HCT116 (cell line): ENCODE measurements around the gene KRT82. TPM values are rescaled to one million over a fixed set of nuclear protein-coding genes. Genes with fewer than 3 reads are reported as not detected.

ENCODE experiments used
- ATAC-seq: fragments of 200-7000 bp; cut with Tn5 transposase; 2 replicates; pipeline ENCODE4 v1.9.1; 2020; ENCODE audit warnings: mild to moderate bottlenecking, moderate library complexity
- BruUV-seq: library from RNA; stranded (reverse); fragments of 400-500 nt; replicated peaks from 2 replicates; lab custom pipeline; 2021; lab: Mats Ljungman, UMichigan
- CTCF ChIA-PET: fragments of 300-600 bp; sonication (Branson Sonifier 250); formaldehyde crosslinking; loops from one replicate; lab custom pipeline; 2021; ENCODE audit warnings: antibody characterized with exemption; lab: Charles Lee
- POLR2A ChIA-PET: fragments of 300-600, 350-600 bp; sonication (Branson Sonifier 250); formaldehyde crosslinking; loops from one replicate; lab custom pipeline; 2021; ENCODE audit warnings: antibody characterized with exemption; lab: Charles Lee
- RAD21 ChIA-PET, 2 experiments: fragments of 300-600 bp; sonication (Branson Sonifier 250); formaldehyde crosslinking; loops; one replicate each; lab custom pipeline; 2023; ENCODE audit warnings: low total read pairs in 2 of 2; ENCODE audit not compliant: uncharacterized antibody in 2 of 2, unreplicated experiment in 2 of 2, low non-redundant PET in 1 of 2; lab: Charles Lee
- DNase-seq: peaks from one replicate; pipeline ENCODE4 v3.0.0-alpha.2; 2010; ENCODE audit warnings: low read depth, low spot score
- H2AFZ ChIP-seq: fragments of 200-600 bp; shearing (Covaris generic), sonication (generic); 2 replicates; pipeline ENCODE4 v1.6.1; 2017; ENCODE audit warnings: low read depth, mixed run types, mixed read lengths, antibody characterized with exemption, low read length; ENCODE audit not compliant: poor library complexity, severe bottlenecking
- H3K27ac ChIP-seq: 2 replicates; pipeline ENCODE4 v1.5.1; 2012; ENCODE audit warnings: low read depth, low read length
- H3K27me3 ChIP-seq: fragments of 200-600 bp; sonication (generic); 2 replicates; pipeline ENCODE4 v1.6.1; 2016; ENCODE audit warnings: mixed run types, low read length, mixed read lengths; ENCODE audit not compliant: insufficient read depth
- H3K36me3 ChIP-seq, 2 experiments: fragments of 200-500 bp in 1 of 2; fragments of 200-600 bp in 1 of 2; sonication (Bioruptor generic) in 1 of 2; sonication (generic) in 1 of 2; 2 replicates each; pipeline versions ENCODE4 v1.5.1 to v1.6.1; 2014 to 2016; ENCODE audit warnings: low read length in 2 of 2, inconsistent platforms in 1 of 2, mixed read lengths in 1 of 2, mixed run types in 1 of 2; ENCODE audit not compliant: insufficient read depth in 2 of 2, control insufficient read depth in 1 of 2
- H3K4me1 ChIP-seq, 2 experiments: fragments of 200-600 bp in 1 of 2; sonication (generic) in 1 of 2; 2 replicates each; pipeline versions ENCODE4 v1.5.1 to v1.6.1; 2012 to 2017; ENCODE audit warnings: low read length in 2 of 2, inconsistent platforms in 1 of 2, mild to moderate bottlenecking in 1 of 2, mixed read lengths in 1 of 2, mixed run types in 1 of 2, moderate library complexity in 1 of 2; ENCODE audit not compliant: insufficient read depth in 2 of 2, control insufficient read depth in 1 of 2
- H3K4me2 ChIP-seq: fragments of 200-600 bp; sonication (generic); 2 replicates; pipeline ENCODE4 v1.6.1; 2017; ENCODE audit warnings: mixed run types, low read length, mixed read lengths
- H3K4me3 ChIP-seq, 2 experiments: fragments of 200-600 bp in 1 of 2; sonication (generic) in 1 of 2; replicated peaks in 1 of 2; 2 replicates each; pipeline ENCODE4 v1.5.1; 2011 to 2016; ENCODE audit warnings: low read length in 2 of 2, control low read depth in 1 of 2, low read depth in 1 of 2, mild to moderate bottlenecking in 1 of 2, mixed read lengths in 1 of 2, mixed run types in 1 of 2
- H3K79me2 ChIP-seq: fragments of 200-600 bp; sonication (generic); 2 replicates; pipeline ENCODE4 v1.6.1; 2017; ENCODE audit warnings: mild to moderate bottlenecking, mixed run types, low read length, moderate library complexity, mixed read lengths; ENCODE audit not compliant: insufficient read depth
- H3K9ac ChIP-seq: fragments of 200-600 bp; sonication (generic); 2 replicates; pipeline ENCODE4 v1.6.1; 2016; ENCODE audit warnings: low read length, mixed read lengths
- H3K9me2 ChIP-seq: fragments of 200-600 bp; sonication (generic), shearing (Covaris generic); 2 replicates; pipeline ENCODE4 v1.6.1; 2017; ENCODE audit warnings: mixed run types, mild to moderate bottlenecking, moderate library complexity; ENCODE audit not compliant: insufficient read depth
- H3K9me3 ChIP-seq, 2 experiments: fragments of 200-500 bp in 1 of 2; fragments of 200-600 bp in 1 of 2; sonication (Bioruptor generic) in 1 of 2; sonication (generic) in 1 of 2; 2 replicates each; pipeline ENCODE4 v1.6.1; 2014 to 2017; ENCODE audit warnings: low read length in 2 of 2, mixed read lengths in 2 of 2, inconsistent platforms in 1 of 2, low read depth in 1 of 2, mild to moderate bottlenecking in 1 of 2, mixed run types in 1 of 2, moderate library complexity in 1 of 2; ENCODE audit not compliant: control insufficient read depth in 1 of 2, insufficient read depth in 1 of 2
- H4K20me1 ChIP-seq: fragments of 200-600 bp; sonication (generic), shearing (Covaris generic); 2 replicates; pipeline ENCODE4 v1.6.1; 2017; ENCODE audit warnings: mixed run types, mild to moderate bottlenecking, moderate library complexity; ENCODE audit not compliant: insufficient read depth
- ATF3 ChIP-seq: IDR thresholded peaks from 2 replicates; pipeline ENCODE4 v1.6.1; 2012
- CBX3 ChIP-seq: IDR thresholded peaks from 2 replicates; pipeline ENCODE4 v1.6.1; 2012; ENCODE audit warnings: low read depth
- CEBPB ChIP-seq: IDR thresholded peaks from 2 replicates; pipeline ENCODE4 v1.6.1; 2012; ENCODE audit warnings: low read depth
- CTCF ChIP-seq, 3 experiments: fragments of 200-600 bp in 1 of 3; sonication (generic) in 1 of 3; IDR thresholded peaks in 2 of 3; conservative IDR thresholded peaks in 1 of 3; 2 replicates each; pipeline ENCODE4 v1.5.1; 2012 to 2017; ENCODE audit warnings: low read depth in 2 of 3, low read length in 2 of 3, antibody characterized with exemption in 1 of 3, borderline replicate concordance in 1 of 3, control low read depth in 1 of 3, mild to moderate bottlenecking in 1 of 3, mixed read lengths in 1 of 3, mixed run types in 1 of 3, moderate library complexity in 1 of 3; ENCODE audit not compliant: insufficient read depth in 1 of 3
- EGR1 ChIP-seq: IDR thresholded peaks from 2 replicates; pipeline ENCODE4 v1.6.1; 2012; ENCODE audit warnings: low read depth
- ELF1 ChIP-seq: IDR thresholded peaks from 2 replicates; pipeline ENCODE4 v1.6.1; 2012; ENCODE audit warnings: low read depth, borderline replicate concordance
- FOSL1 ChIP-seq: IDR thresholded peaks from 2 replicates; pipeline ENCODE4 v1.6.1; 2012; ENCODE audit warnings: low read depth
- JUND ChIP-seq: IDR thresholded peaks from 2 replicates; pipeline ENCODE4 v1.6.1; 2012
- MAX ChIP-seq: IDR thresholded peaks from 2 replicates; pipeline ENCODE4 v1.6.1; 2012
- POLR2A ChIP-seq: IDR thresholded peaks from 2 replicates; pipeline ENCODE4 v1.7.0; 2011; ENCODE audit warnings: borderline replicate concordance; ENCODE audit not compliant: insufficient read depth, insufficient read length; ENCODE audit errors: extremely low read depth
- POLR2AphosphoS5 ChIP-seq: IDR thresholded peaks from 2 replicates; pipeline ENCODE4 v1.6.1; 2011; ENCODE audit warnings: mild to moderate bottlenecking, low read depth, low read length, moderate library complexity
- RAD21 ChIP-seq: IDR thresholded peaks from 2 replicates; pipeline ENCODE4 v1.6.1; 2012; ENCODE audit warnings: low read depth, mild to moderate bottlenecking
- SP1 ChIP-seq: IDR thresholded peaks from 2 replicates; pipeline ENCODE4 v1.6.1; 2012; ENCODE audit warnings: low read depth
- SRF ChIP-seq: IDR thresholded peaks from 2 replicates; pipeline ENCODE4 v1.6.1; 2012; ENCODE audit warnings: low read depth
- YY1 ChIP-seq: IDR thresholded peaks from 2 replicates; pipeline ENCODE4 v1.6.1; 2011; ENCODE audit warnings: low read length, low read depth, moderate library complexity, mild to moderate bottlenecking; ENCODE audit not compliant: insufficient replicate concordance; ENCODE audit errors: extremely low read depth
- ZBTB33 ChIP-seq: IDR thresholded peaks from 2 replicates; pipeline ENCODE4 v1.6.1; 2011; ENCODE audit warnings: mild to moderate bottlenecking, low read length, moderate library complexity; ENCODE audit not compliant: insufficient replicate concordance; ENCODE audit errors: extremely low read depth
- ZFX ChIP-seq: fragments of 450-650 bp; IDR thresholded peaks from 2 replicates; pipeline ENCODE4 v1.6.1; 2017
- intact Hi-C: fragments of 100-400 bp; cut with micrococcal nuclease; formaldehyde crosslinking; loops from 2 replicates; pipeline ENCODE4 v1.10.0; 2022
- total RNA-seq: library from RNA; stranded (reverse); gene quantifications from one replicate; pipeline ENCODE4 v1.2.1, GENCODE V29; 2021; ENCODE audit not compliant: unreplicated experiment
- TF ChIP-seq, protein P1 (sequence below): IDR thresholded peaks from 2 replicates; pipeline ENCODE4 v1.6.1; 2012; ENCODE audit warnings: low read depth

Gene KRT82
- total RNA-seq, 1 experiment from 2014 or later, result not detected

GRCh38 chr12:52350786-52351185 is 55.3 kb downstream of the KRT82 start:
- CTCF ChIA-PET, result interaction anchor here (1.8 to 2.3 kb wide), 2 partner anchors 11 to 23 kb away, joined by 6 read pairs; no protein-coding TSS in a partner anchor
- no TSS peak for BruUV-seq
- no peak overlapping the region for H3K9ac ChIP-seq
- no peak overlapping the region for H3K27ac ChIP-seq
- H2AFZ ChIP-seq, result no peak overlapping the region
- intact Hi-C loops, result no loop called here
- peaks cover 4 to 13% of the 10 kb centered on the region in 2 experiments for H3K4me1 ChIP-seq
- no peaks in the 10 kb centered on the region; the same call in 1 of the 2 replicates for H3K27me3 ChIP-seq
- H3K9me3 ChIP-seq, result no peaks in the 10 kb centered on the region
- H4K20me1 ChIP-seq, result no peaks in the 10 kb centered on the region
- ATAC-seq, result no peak
- H3K79me2 ChIP-seq, result no peaks in the 10 kb centered on the region
- no peaks in the 10 kb centered on the region for H3K36me3 ChIP-seq
- H3K9me2 ChIP-seq, result no peaks in the 10 kb centered on the region
- no peak overlapping the region for H3K4me3 ChIP-seq
- no peak for TF ChIP-seq ZBTB33
- no peak for TF ChIP-seq SP1
- TF ChIP-seq CEBPB, result no peak
- TF ChIP-seq ELF1, result no peak
- TF ChIP-seq JUND, result no peak
- TF ChIP-seq, protein P1, sequence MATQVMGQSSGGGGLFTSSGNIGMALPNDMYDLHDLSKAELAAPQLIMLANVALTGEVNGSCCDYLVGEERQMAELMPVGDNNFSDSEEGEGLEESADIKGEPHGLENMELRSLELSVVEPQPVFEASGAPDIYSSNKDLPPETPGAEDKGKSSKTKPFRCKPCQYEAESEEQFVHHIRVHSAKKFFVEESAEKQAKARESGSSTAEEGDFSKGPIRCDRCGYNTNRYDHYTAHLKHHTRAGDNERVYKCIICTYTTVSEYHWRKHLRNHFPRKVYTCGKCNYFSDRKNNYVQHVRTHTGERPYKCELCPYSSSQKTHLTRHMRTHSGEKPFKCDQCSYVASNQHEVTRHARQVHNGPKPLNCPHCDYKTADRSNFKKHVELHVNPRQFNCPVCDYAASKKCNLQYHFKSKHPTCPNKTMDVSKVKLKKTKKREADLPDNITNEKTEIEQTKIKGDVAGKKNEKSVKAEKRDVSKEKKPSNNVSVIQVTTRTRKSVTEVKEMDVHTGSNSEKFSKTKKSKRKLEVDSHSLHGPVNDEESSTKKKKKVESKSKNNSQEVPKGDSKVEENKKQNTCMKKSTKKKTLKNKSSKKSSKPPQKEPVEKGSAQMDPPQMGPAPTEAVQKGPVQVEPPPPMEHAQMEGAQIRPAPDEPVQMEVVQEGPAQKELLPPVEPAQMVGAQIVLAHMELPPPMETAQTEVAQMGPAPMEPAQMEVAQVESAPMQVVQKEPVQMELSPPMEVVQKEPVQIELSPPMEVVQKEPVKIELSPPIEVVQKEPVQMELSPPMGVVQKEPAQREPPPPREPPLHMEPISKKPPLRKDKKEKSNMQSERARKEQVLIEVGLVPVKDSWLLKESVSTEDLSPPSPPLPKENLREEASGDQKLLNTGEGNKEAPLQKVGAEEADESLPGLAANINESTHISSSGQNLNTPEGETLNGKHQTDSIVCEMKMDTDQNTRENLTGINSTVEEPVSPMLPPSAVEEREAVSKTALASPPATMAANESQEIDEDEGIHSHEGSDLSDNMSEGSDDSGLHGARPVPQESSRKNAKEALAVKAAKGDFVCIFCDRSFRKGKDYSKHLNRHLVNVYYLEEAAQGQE, result no peak
- no peak for TF ChIP-seq ZFX
- no peak for TF ChIP-seq YY1
- no peak for TF ChIP-seq SRF
- no peak for TF ChIP-seq CTCF (IDR thresholded peaks at IDR 0.05 in 2 of 3, conservative IDR thresholded peaks at IDR 0.05 in 1 of 3; ENCODE audit: borderline replicate concordance in 1 of 3, insufficient read depth in 1 of 3, low read depth in 2 of 3, low read length in 2 of 3)
- TF ChIP-seq FOSL1, result no peak
- no peak for TF ChIP-seq POLR2AphosphoS5
- TF ChIP-seq RAD21, result no peak
- TF ChIP-seq MAX, result no peak
- no peak for TF ChIP-seq ATF3
- TF ChIP-seq POLR2A, result no peak
- no peak for TF ChIP-seq EGR1
- no peak for TF ChIP-seq CBX3
- H3K4me2 ChIP-seq, result no peak overlapping the region
- RAD21 ChIA-PET, result no interaction called here
- POLR2A ChIA-PET, result no interaction called here
- DNase-seq, result no peak
